Measurements from ENCODE around the gene MCUB.
"Not testable (repeated sequence)": the region's sequence is repeated elsewhere in the genome, so short reads cannot be mapped to it uniquely, and the experiment has no call there.

Gene MCUB

DNA sequence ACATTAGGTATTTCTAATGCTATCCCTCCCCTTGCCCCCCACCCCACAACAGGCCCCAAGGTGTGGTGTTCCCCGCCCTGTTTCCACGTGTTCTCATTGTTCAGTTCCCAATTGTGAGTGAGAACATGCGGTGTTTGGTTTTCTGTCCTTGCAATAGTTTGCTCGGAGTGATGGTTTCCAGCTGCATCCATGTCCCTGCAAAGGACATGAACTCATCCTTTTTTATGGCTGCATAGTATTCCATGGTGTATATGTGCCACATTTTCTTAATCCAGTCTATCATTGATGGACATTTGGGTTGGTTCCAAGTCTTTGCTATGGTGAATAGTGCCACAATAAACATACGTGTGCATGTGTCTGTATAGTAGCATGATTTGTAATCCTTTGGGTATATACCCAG is 20.0 kb downstream of the MCUB start:
- DNase-seq: not testable (repeated sequence)

DNA sequence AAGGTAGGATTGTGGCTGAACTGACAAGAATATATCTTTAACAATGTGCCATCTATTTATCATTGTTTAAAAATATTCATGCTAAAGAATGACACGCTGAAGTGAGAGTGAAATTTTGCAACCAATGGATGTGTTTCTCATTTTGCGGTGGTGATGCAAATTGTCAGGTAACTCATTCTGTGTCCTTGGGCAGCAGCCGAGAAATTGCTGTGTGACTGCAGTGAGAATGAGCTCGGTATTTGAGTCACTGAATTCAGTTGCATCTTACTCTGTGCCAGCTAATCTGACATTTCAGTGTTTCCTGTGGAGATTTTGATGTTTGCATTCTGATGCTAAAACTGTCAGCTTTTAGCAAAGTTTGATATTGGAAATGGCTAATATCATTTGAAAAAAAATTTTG is 28.1 kb downstream of the MCUB start:
- no peak for DNase-seq

- DNase-seq: no peak
These were observed 29.1 kb downstream of the MCUB start for GRCh38 chr4:109589119-109589518.

- no peak for DNase-seq
These were observed 29.6 kb downstream of the MCUB start for GRCh38 chr4:109589605-109590004.

- no peak for DNase-seq
These were observed 30.9 kb downstream of the MCUB start for GRCh38 chr4:109590905-109591304.

DNA sequence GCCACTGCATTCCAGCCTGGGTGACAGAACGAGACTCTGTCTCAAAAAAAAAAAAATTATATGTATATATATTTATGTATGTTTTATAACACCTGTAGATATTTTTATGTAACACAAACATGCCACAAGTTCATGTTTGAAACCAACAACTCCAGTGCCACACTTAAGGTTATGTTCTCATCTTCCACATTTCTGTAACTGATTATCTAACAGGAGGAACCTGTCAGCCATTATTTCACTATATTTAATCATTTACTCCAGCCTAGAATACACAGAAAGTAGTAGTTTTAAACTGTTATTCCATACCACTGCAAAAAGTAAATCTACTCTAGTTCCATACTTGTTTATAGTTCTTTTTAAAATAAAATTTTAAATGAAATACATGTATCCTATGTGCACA is 32.3 kb downstream of the MCUB start:
- no peak for DNase-seq

DNA sequence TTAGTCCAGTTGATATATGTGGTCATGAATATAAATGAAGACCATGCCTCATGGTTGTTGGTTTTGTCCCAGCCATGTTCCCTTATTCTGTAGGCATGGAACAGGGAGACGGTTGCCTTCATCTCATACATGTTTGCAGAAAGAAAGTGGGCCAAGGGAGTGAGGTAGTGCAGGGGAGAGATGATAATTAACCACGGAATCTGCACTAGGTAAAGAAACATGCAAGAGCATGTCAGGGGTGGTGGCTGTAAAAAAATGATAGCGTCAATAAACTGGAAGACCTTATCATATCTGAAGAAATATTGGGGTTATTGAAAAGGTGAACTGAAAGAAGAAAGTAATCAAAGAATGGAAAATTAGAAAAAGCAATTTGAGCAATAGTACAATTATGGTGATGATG is 35.1 kb downstream of the MCUB start:
- not testable (repeated sequence) for DNase-seq

DNA sequence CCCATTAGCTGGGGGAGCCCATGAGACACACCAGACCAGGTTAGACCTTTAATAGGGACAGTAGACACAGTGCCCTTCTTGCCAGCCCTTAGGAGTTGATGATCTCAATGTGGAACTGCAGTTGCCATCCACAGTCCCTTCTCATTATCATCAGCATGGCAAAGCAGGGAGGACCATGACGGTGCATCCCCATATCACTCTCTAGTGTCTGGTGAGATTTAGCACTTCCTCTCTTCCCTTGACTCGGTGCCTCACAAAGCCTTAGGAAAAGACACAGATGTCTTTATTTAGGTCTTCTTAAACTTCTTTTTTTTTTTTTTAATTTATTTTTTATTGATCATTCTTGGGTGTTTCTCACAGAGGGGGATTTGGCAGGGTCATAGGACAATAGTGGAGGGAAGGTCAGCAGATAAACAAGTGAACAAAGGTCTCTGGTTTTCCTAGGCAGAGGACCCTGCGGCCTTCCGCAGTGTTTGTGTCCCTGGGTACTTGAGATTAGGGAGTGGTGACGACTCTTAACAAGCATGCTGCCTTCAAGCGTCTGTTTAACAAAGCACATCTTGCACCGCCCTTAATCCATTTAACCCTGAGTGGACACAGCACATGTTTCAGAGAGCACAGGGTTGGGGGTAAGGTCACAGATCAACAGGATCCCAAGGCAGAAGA is 36.5 kb downstream of the MCUB start:
- DNase-seq: not testable (repeated sequence)

GRCh38 chr4:109599046-109599652 is 39.1 kb downstream of the MCUB start:
- DNase-seq: no peak

- no peak for DNase-seq
These were observed 40.4 kb downstream of the MCUB start for GRCh38 chr4:109600431-109600830.

- no peak for DNase-seq
These were observed 41.3 kb downstream of the MCUB start for GRCh38 chr4:109601336-109601735.

GRCh38 chr4:109607976-109608375 is 47.9 kb downstream of the MCUB start:
- DNase-seq: no peak

- DNase-seq: no peak
These were observed 48.8 kb downstream of the MCUB start for GRCh38 chr4:109608879-109609278.

DNA sequence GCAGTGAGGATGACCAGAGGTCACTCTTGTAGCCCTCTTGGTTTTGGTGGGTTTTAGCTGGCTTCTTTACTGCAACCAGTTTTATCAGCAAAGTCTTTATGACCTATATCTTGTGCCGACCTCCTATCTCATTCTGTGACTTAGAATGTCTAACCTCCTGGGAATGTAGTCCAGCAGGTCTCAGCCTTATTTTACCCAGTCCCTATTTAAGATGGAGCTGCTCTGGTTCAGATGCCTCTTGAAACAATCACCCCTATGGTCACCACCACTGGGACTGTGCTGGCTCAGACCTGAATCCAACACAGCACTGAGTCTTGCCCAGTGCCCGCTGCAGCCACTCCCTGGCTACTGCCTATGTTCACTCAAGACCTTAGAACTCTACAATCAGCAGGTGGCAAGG is 49.4 kb downstream of the MCUB start:
- DNase-seq: no peak

DNA sequence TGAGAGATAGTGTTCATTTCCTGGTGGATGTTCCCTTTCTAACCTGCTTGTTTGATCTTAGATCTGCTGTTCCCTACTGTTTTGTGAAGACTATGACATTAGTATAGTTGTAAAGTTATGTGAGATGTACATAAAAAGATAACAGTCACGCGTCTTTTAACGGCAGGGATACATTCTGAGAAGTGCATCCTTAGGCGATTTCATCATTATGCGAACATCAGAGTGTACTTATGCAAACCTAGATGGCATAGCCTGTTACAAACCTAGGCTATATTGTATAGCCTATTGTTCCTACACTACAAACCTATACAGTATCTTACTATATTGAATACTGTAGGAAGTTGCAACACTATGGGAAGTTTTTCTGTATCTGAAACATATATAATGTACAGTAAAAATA is 50.4 kb downstream of the MCUB start:
- DNase-seq: no peak

GRCh38 chr4:109611045-109611646 is 51.1 kb downstream of the MCUB start:
- no peak for DNase-seq

DNA sequence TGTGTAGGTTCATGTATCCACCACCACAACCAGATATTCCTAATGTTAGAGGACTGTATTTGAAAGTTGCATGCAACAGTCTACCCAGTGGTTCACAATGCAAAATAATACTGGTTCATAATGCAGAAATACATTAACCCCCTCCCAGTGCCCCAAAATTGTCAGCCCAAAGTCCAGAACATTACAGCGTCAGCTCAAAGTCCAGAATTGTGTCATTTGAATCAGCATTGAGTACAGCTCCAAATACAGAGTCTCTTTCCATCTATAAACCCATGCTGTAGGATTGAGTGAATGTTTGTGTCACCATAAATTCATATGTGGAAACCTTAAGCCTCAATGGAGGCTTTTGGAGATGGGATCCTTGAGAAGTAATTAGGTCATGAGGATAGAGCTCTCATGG is 54.0 kb downstream of the MCUB start:
- DNase-seq: no peak

GRCh38 chr4:109614466-109614865 is 54.4 kb downstream of the MCUB start:
- no peak for DNase-seq

DNA sequence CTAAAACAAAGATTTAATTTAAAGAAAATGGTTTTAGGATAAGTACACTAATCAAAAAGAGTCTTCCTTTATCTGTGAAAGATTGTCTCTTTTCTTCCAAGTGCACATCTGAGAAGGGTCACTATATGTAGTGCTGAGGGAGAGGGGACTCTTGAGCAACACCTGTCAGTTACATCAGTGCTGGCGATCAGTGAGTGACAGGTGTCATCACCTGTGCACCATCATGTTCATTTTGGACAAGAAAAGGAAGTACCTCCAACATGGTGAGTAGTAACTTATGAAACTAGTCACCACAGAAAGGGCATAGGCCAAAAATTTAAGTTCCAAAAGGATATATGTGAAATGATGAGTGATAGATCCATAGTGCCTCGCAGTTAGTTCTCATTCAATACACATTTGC is 55.7 kb downstream of the MCUB start:
- DNase-seq: no peak

GRCh38 chr4:109616243-109616642 is 56.2 kb downstream of the MCUB start:
- no peak for DNase-seq

DNA sequence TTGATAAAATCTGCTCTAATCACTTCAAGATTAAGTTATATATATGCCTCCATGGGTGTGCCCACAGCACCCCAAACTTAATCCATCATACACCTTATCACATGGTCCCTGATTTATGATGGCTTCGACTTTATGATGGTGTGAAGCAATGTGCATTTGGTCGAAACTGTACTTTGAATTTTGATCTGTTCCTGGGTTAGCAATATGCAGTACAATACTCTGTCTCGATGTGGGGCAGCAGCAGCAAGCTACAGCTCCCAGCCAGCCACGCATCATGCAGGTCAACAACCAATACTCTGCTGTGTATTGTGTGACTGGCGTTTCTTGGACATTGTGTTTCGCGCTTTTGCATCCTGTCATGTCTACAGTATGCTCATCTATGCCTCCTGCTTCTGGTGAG is 62.6 kb downstream of the MCUB start:
- DNase-seq: no peak

DNA sequence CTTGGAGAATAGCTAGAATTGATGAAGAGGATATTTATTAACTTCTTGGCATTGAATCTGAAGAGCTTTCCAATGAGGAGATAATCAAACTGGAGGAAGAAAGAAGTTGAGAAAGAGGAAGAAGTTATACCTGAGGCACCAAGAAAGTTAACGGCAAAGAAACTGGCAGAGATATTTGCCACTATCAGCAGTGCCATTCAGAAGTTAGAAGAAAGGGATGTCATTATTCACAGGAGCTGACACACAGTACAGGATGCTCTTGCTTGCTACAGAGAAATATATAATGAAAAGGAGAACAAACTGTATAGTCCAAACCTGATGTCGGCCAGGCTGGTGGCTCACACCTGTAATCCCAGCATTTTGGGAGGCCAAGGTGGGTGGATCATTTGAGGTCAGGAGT is 64.5 kb downstream of the MCUB start:
- no peak for DNase-seq

DNA sequence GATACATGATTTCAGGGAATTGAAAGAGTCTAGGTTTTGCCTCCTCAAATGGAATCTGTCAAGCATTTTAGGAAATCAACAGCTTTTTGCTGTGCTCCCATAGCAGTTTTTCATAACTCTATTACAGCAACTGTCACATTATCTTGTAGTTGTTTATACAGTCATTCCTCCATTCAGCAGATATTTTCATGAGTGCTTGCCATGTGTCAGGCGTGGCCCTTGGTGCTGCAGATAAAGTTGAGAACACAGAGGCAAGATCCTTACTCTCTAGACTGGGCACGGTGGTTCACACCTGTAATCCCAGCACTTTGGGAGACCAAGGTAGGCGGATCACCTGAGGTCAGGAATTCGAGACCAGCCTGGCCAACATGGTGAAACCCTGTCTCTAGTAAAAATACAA is 67.3 kb downstream of the MCUB start:
- no peak for DNase-seq

GRCh38 chr4:109629775-109630174 is 69.7 kb downstream of the MCUB start:
- no peak for DNase-seq

All from activated gamma-delta T cell (primary cell).